ENCODE results near the gene CCNJL.
A peak's percentile ranks its signal among the peaks of the same experiment; 100 is the strongest.

CCNJL gene

DNA sequence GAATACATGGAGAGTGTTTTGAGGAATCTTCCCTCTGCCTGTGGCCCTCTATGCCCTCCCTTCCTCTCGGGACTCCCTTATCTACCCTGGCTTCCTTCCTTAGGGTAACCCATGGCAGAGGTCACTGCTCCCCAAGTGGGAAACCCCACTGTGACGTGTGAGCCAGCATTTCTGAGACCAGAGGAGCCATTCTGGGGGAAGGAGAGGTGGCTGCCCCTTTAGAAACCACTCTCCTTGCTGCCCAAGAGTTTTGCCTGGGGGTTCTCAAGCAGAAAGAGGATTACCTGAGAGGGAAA, 23.1 kb downstream of the CCNJL start:
- no peak for DNase-seq

DNA sequence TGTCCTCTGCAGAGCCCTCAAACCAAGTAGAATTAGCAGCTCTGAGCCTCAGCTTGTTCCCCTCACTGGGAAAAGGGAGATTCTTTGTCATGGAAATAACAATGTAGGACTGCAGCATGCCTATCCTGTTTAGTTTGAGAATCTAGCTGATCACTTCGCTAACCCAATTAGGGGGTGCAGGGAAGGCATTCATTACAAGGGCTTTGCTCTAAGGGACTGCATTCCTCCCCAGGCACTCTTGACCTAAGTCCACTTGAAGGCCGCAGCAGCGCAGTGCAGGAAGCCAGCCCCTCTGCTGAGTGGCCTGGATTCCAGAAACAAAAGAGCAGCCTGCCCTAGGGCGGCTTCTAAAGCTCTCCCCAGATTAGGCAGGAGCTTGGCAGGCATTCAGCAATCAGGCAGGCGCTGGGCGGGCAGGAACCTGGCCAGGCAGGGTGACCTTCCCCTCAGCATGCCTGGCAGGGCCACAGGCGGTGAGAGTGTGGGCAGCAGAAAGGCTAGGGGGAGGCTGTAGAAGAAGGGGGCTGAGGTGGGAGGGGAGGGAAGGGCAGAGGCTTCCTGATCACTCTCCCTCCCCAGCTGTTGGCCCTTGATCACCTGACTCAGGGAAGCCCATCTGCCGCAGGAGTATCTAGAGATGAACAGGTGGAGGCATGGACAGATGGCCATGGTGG, 24.8 kb downstream of the CCNJL start:
- peak; percentile 51 for DNase-seq

DNA sequence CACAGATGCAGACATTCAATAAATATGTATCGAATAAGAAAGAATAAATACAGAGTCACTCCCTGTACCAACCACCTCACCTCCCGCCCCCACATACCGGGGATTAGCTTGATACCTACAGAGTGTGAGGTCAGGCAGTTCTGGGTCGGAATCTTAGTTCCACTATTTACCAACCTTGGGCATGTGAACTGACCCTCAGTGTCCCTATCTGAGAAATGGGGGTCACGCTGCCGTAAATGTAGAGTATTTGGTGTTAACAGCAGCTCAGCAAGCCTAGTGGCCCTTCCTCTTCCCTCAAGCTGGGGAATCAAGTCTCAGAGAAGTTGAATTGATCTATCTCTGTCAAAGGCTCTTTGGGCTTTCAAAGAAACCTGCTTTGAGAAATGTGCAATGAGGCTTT, 25.4 kb downstream of the CCNJL start:
- no peak for DNase-seq

DNA sequence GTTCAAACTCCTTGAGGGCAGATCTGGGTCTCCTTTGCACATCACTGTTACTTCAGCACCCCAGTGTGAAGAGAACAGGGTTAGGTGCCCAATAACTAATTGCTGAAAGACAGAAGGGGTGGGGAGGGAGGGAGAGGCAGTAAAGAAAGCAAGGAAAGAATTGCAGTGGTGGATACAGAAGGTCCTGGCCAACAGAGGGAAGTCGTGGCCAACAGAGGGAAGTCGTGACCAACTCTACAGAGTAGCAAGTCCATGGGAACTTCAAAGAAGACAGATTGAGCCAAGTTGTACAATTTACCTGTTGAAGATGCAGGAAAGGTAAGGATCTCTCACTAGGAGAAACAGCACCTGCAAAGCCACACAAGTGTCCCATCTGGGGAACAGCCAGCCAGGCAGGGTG, 27.0 kb downstream of the CCNJL start:
- no peak for DNase-seq

DNA sequence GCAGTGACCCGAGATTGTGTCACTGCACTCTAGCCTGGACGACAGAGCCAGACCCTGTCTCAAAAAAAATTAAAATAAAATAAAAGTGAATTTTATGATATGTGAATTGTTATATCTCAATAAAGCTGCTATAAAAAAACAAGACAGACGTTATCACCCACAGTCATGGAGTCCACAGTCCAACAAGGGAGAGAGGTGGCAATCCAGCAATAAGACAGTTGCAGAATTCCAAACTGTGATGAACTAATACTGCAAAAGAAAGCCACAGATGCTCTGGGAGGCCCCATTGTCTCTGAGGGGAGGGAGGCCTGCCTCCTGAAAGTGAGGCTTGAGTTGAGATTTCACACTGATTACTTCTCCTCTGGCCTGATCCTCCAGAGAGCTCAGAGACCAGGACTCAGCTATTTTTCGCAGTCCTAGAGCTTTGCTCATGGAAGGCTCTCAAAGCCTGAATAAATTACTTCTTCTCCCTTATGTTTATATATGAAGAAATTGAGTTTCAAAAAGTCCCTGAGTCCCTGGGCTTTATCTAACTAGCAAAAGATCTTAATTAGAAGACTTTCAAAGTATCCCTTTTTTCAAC, 28.0 kb downstream of the CCNJL start:
- no peak for DNase-seq

DNA sequence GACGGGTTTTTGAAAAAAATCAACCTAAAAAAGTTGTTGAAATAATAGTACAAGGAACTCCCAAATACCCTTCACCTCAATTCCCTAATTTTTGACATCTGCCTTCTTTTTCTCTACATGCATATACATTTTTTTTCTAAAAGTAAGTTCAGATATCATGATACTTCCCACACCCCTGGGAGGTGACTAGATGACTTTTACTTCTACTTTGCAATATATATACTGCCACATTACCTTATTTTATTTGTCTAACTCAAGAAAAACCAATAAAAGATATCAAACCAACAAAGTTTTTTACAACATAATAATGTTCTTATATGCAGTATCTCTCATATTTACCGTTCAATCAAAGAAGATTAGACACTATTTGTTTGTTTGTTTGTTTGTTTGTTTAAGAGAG, 31.1 kb downstream of the CCNJL start:
- DNase-seq = no peak

DNA sequence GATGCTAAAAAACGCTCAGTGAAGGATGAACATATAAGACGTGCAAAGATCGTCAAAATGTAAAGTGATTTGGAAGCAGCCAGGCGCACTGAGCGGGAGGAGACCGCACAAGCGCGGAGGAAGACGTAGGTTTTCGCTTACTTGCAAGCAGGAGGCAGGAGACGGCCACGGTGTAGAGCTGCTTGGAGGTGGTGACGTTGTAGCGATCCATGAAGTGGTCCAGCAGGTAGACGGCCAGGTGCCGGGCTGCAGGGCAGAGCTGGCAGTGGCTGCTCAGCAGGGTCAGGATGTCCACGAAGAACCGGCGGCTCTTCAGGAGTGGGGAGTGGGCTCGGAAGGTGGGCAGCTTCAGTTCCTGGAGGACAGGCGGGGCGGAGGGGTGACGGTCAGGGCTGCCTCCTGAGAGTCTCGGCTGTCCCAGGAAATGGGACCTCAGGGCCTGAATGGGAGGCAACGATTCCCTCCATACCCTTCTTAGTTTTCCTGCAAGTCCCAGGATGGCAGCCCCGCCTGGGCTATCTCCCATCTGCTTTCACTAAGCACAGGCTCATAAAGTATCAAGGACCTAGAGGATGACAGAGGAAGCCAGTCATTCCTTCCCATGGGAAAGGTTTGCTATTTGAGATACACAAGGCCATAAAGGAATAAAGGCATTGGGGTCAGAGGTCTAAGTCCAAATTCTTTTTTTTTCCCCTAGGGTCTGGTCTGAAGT, 31.8 kb downstream of the CCNJL start:
- no peak for DNase-seq

DNA sequence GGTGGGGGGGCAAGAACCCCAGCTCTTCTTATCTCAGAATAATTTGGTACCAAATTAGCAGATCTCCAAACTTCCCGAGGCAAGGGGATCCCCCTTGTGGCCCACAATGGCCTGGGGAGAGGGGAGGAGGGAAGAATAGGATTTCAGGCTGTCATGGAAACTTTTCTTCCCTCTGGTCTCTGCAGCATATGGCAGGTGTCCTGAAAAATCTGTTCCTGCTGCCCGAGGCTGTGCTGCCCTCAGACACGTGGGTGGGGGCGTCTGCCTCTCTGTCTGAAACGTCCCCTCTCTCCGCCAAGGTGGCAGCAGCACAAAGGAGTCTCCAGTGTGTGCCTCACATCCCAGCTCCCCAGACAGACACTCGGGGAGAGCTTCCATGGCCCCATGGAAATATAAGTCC, 34.0 kb downstream of the CCNJL start:
- no peak for DNase-seq

DNA sequence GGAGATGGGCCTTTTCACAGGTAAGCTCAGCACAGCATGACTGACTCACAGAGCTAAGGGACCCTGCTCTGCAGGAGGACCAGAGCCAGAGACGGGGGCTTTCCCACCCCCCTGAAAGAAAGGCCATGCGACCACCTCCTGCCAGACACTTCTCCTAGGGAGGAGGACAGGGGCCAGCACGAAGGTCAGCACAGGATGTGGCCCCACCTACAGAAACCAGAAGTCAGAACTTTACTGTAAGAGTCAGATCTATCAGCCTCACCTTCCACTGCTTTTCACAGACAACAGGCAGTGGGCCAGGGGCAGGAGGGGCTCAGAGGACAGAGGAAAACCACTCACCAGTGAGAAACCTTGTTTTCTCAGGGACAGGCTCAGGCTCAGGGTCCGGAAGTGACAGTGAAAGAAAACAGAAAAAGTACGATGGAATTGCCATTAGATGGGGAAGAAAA, 37.9 kb downstream of the CCNJL start:
- DNase-seq = no peak

DNA sequence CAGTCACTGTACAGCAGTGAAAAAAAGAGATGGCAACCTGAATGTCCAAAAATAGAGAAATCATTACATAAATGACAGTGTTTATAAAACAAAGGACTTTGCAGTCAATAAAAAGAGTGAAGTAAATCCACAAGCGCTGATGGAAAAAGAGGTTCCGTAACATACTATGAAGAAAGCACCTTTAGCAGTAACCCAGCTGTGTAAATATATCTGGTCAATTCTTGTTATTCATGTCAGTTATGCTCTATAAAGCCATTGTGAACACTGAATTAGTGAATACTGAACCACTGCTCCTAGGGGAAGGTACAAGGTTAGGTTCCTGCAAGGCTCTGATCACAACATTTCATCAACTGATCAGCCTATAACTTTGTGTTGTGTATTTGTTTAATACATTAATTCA, 39.5 kb downstream of the CCNJL start:
- DNase-seq = no peak

DNA sequence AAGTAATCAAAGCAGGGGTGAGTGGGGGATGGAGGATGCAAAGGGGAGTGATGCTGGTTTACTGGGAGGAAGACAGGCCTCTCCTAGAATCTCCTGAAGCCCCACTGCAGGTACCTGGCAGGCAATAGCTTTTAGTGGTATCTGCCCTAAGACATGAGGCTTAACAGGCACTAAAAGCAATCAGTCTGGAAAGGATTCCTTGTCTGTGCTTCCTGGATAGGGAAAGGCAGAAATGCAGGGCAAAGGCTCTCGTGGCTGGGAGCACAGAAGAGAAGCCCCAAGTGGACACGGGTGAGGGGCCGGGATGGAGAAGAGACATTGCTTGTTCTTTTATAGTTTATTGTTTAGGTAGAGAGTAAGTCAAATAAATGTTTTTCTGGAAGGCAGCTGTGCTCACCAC, 40.1 kb downstream of the CCNJL start:
- DNase-seq = no peak

DNA sequence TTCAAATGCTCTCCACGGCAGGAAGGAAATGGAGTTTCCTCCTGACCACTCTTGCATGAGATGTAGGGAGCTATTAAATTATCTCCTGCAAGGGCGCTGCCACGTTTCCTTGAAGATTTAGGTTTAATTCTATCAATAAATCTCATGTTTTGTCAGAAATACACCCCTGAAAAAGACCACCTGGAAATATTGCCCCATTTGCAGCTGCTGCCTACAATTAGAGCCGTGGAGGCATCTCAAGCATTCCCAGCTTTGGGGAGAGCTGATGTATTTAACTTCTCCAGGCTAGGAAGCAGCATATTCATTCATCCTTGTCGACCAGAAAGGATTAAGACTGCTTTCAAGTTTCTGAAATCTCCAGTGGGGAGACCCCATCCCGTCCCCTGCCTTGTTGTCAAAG, 40.5 kb downstream of the CCNJL start:
- DNase-seq = no peak

DNA sequence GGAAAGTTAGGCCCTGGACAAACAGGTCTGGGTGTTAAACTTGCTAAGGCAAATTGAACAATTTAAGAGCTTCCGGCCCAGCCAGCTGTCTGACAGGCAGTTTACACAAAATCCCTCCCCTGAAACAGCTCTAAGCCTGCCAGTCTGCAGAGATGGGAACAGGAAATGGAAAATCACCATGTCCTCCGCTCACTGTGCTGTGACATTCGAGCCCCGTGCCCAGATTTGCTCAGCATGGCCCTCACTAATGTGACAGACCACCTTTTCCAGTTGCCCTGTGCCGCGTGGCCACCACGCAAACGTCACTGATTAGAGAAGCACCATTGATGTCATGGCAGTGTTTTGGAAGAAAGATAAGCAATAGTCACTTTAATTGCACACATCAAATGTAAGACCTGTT, 41.0 kb downstream of the CCNJL start:
- peak; percentile 13 for DNase-seq

DNA sequence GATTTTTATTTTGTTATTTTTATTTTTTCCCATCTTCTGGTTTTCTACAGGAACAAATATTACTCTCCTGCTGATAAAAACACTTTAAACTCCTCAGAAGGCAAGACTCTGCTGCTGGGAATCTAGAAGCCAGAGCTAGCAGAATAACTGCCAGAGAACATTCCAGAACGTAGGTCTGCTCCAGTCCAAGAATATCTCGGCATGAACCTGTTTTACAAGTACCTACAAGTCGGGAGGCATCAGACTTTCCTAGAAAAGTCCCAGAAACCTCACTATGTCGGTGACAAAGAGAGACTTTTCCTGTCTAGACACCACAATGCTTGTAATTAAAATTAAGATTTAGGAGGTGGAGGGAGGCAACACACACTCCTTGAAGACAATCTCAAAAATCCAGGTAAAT, 41.7 kb downstream of the CCNJL start:
- DNase-seq = no peak

DNA sequence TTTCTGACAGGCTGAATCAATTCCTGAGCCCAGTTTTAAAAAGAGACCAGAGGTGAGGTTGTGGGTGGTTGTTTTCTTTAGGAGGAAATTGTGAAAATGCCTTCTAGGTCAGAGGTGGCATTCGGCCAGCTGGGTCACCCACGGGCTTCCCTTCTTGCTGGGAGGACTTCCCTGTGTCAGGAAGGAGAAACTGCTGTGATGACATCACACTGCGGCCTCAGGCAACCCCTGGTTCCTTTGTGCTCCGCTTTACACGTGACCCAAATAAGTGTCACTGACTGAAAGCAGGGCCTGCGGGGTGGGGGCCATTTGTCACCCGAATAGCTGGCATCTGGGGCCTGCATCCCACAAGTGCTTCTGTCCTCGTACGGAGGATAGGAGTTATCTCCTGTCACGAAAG, 43.3 kb downstream of the CCNJL start:
- no peak for DNase-seq

DNA sequence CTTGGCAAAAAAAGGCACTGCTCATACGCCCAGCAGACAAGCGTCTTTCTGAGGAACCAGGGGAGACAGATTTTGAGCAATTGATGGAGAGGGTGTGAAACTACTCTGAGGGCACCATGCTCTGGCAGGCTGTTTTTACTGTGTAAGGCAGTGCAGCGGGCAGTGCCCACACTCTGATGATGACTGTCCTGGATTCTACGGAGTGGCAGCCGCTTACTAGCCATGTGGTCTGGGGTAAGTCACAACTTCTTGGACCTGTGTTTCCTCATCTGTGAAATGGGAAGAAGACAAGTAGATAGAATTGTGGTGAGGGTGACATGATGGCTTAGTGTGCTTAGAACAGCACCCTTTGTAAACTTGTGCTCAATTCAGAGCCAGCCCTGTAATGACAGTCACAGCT, 44.2 kb downstream of the CCNJL start:
- DNase-seq = no peak

DNA sequence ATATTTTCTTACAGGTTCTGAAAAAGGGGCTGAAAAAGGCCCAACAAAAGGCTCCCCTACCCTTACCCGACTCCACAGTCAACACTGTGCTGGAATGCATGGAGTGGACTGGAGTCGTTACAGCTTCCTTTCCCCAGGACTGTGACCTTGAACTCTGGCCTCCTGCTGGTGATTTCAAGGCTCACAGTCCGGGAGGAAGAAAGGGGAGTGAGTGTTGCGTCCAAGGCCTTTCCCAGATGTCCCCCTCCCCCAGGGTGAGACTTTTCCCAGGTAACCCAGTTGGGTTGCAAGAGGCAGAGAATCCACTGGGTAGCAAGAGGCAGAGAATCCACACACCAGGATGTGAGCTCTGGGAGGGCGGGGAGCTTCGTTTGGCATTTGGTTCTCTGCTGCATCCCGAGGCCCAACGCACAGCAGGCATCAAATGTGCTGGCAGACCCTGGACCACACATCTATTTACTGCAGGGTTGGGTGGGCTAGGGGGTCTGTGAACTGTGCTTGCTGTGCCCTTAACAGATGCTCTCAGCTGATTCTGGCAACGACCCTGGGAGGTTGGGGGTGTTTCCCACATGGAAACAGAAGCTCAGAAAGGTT, 45.5 kb downstream of the CCNJL start:
- no peak for DNase-seq

DNA sequence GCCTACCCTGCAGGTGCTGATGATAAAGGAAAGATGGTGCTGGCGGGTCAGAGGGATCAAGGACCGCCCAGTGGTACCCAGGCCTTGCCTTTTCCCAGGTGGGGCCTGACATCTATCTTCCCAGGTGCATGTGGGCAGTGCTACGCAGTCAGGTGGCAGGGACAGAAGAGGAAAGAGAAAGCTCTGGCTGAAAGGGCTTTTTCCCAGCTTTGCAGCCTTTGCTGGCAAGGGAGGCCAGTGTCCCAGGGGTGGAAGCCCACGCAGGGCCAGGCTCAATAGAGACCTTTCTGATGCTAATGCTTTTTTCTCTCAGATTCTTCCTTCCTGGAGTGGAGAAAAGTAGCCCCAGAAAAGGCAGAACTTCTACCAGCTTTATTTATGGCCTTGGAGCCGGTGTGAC, 46.3 kb downstream of the CCNJL start:
- no peak for DNase-seq

DNA sequence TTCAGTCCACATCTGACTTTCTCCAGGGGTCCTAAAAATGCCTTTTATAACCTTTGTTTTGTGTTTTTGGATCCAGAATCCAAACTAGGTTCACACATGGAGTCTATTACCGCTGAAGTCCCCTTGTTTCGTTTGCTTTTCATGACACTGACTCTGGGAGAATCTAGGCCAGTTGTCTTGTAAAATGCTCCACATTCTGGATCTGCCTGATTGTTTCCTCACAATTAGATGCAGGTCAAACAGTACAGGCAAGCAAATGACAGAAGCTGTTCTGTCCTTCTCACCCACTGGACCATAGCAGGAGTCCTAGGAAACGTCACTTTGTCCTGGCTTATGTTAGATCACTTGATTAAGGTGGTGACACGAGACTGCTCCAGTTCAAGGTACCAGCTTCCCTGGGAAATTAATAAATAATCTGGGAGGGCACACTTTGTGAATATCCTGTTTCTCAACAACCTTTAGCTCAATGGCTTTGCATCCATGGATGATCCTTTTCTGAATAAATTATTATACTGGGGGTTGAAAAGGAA, 49.0 kb downstream of the CCNJL start:
- no peak for DNase-seq

DNA sequence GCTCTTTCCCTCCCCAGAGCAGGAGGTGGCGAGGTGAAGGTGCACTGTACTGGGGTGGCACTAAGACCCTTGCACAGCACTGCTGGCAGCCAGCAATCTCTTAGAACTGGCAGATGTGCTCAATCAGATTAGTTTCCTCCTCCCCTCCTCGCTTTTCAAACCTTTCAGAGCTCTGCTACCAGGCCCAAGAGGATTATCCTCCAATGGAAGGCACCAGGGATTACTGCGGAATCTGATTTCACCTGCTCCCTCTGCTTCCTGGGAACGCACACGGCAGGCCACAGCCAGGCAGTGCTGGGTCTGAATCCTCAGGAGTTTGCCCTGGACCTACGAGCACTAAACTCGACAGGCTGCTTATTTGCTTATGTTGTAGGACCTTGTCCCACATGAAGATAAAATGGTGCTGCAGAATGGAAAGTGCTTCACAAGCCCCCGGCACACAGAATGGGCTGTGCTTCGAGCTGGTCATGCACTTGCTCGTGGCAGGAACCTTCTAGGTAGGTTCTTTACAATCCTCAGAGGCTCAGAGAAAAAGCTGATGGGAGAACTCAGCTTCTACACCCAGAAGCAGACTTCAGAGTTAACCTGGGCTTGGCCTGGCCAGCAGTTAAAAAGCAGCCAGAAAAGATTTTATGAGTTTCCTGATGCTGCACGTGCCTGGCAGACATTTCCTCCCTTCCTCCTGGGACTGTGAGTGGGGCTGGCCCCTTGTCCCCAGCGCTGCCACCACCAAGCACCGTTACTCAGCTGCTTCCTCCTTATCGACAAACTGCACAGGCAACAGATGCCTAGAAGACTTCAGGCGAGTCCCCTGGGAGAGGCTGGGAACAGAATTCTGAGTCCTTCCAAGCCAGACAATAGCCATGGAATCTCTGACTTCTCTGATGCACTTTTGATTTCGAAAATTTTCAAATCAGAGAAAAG, 50.0 kb downstream of the CCNJL start:
- DNase-seq = no peak

DNA sequence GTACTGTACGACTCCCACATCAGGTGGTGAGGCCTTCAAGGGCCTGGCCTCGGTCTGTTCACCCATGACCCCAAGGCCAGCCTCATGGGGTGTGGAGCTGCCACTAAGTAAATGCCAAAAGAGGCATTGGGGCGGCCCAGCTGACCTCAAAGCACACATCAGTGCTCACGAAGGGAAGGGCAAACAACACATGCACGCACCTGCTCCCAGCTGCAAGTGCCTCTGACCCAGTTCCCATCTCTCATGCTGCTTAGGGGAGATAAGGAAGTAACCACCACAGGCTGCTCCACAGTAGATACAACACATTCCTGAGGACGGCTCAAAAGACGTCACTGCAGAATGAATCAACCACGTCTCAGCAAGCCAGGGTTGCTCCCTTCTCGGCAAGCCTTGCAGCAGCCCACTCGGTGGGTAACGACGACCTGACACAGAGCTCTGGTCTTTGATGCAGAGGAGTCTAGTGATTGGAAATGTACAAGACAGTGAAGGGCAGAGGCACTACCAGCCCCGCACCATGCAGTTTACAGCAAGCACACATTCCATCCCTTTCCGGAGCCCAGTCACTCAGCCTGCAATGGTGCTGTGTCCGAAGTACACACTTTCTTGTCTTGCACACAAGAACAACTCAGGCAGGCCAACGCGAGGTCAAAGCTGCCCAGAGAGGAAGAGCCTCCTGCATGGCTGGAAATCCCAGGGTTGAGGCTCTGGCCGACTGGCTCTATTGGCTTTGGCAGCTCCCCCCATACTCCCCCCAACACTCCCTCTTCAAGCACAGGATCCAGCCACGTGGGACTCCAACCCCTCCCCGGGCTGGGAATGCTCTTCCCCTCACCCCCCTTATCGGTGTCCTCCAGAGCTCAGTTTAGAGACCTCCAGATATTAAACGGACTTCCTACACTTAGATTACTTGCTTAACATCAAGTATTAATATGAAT, 51.2 kb downstream of the CCNJL start:
- DNase-seq = peak; percentile 11
